WTC11 (cell line): ENCODE measurements around the gene TMEM108. TPM values are rescaled to one million over a fixed set of nuclear protein-coding genes. Genes with fewer than 3 reads are reported as not detected.

Source experiments
- ATAC-seq: fragments of 200-7000 bp; cut with Tn5 transposase; 2 replicates; pipeline ENCODE4 v1.10.0; 2021; ENCODE audit warnings: mild to moderate bottlenecking, moderate library complexity
- CTCF ChIA-PET: fragments of 300-600 bp; sonication (Branson Sonifier 250); formaldehyde crosslinking; loops from one replicate; lab custom pipeline; 2021; ENCODE audit warnings: antibody characterized with exemption; lab: Charles Lee
- POLR2A ChIA-PET: fragments of 350-600 bp; sonication (Branson Sonifier 250); formaldehyde crosslinking; loops from one replicate; lab custom pipeline; 2021; ENCODE audit warnings: antibody characterized with exemption; lab: Charles Lee
- DNase-seq: peaks from one replicate; pipeline ENCODE4 v3.0.0; 2021; ENCODE audit warnings: low spot score
- H3K27ac Mint-ChIP-seq: 2 replicates; pipeline ENCODE4 v1.8.0; 2021; ENCODE audit warnings: mixed read lengths
- H3K27me3 Mint-ChIP-seq: 2 replicates; pipeline ENCODE4 v1.8.0; 2021; ENCODE audit warnings: low read depth, mild to moderate bottlenecking, moderate library complexity, mixed read lengths
- H3K36me3 Mint-ChIP-seq: 2 replicates; pipeline ENCODE4 v1.8.0; 2021; ENCODE audit warnings: mixed read lengths
- H3K4me1 Mint-ChIP-seq: 2 replicates; pipeline ENCODE4 v1.8.0; 2022; ENCODE audit warnings: mixed read lengths
- H3K4me3 Mint-ChIP-seq: 2 replicates; pipeline ENCODE4 v1.8.0; 2021; ENCODE audit warnings: mild to moderate bottlenecking, moderate library complexity, mixed read lengths
- H3K9me3 Mint-ChIP-seq: 2 replicates; pipeline ENCODE4 v1.8.0; 2021; ENCODE audit warnings: mixed read lengths
- AR ChIP-seq: fragments of 250-450 bp; sonication (Bioruptor Pico); IDR thresholded peaks from 2 replicates; pipeline ENCODE4 v1.9.0; 2021; ENCODE audit warnings: mild to moderate bottlenecking
- ATF2 ChIP-seq: sonication (generic); formaldehyde crosslinking; IDR thresholded peaks from 2 replicates; pipeline ENCODE4 v1.8.1; 2022; ENCODE audit warnings: low read depth, missing genetic modification reagents, borderline replicate concordance
- ATF6 ChIP-seq: sonication (generic); formaldehyde crosslinking; IDR thresholded peaks from 2 replicates; pipeline ENCODE4 v1.8.1; 2023; ENCODE audit warnings: mild to moderate bottlenecking, missing genetic modification reagents
- CREM ChIP-seq: sonication (generic); formaldehyde crosslinking; IDR thresholded peaks from 2 replicates; pipeline ENCODE4 v1.8.1; 2022; ENCODE audit warnings: mild to moderate bottlenecking, missing genetic modification reagents, moderate library complexity
- E2F5 ChIP-seq: sonication (generic); formaldehyde crosslinking; IDR thresholded peaks from 2 replicates; pipeline ENCODE4 v1.8.1; 2022; ENCODE audit warnings: mild to moderate bottlenecking, moderate library complexity, missing genetic modification reagents
- ELF4 ChIP-seq: sonication (generic); formaldehyde crosslinking; IDR thresholded peaks from 2 replicates; pipeline ENCODE4 v1.8.1; 2022; ENCODE audit warnings: low read depth, mild to moderate bottlenecking, moderate library complexity, missing genetic modification reagents
- ESRRA ChIP-seq: sonication (generic); formaldehyde crosslinking; IDR thresholded peaks from 2 replicates; pipeline ENCODE4 v1.8.1; 2022; ENCODE audit warnings: mild to moderate bottlenecking, missing genetic modification reagents, borderline replicate concordance
- ETV6 ChIP-seq: sonication (generic); formaldehyde crosslinking; IDR thresholded peaks from 2 replicates; pipeline ENCODE4 v1.8.1; 2022; ENCODE audit warnings: mild to moderate bottlenecking, missing genetic modification reagents
- FOXJ3 ChIP-seq: sonication (generic); formaldehyde crosslinking; IDR thresholded peaks from 2 replicates; pipeline ENCODE4 v1.9.0; 2021; ENCODE audit warnings: missing genetic modification reagents, mild to moderate bottlenecking, borderline replicate concordance
- FOXK1 ChIP-seq: sonication (generic); formaldehyde crosslinking; IDR thresholded peaks from 2 replicates; pipeline ENCODE4 v1.8.0; 2022; ENCODE audit warnings: mild to moderate bottlenecking, moderate library complexity, missing genetic modification reagents
- FOXP4 ChIP-seq: sonication (generic); formaldehyde crosslinking; IDR thresholded peaks from 2 replicates; pipeline ENCODE4 v1.8.0; 2022; ENCODE audit warnings: mild to moderate bottlenecking, missing genetic modification reagents
- IRF1 ChIP-seq: sonication (generic); formaldehyde crosslinking; IDR thresholded peaks from 2 replicates; pipeline ENCODE4 v1.8.0; 2023; ENCODE audit warnings: missing genetic modification reagents
- IRF2 ChIP-seq: sonication (generic); formaldehyde crosslinking; IDR thresholded peaks from 2 replicates; pipeline ENCODE4 v1.8.0; 2022; ENCODE audit warnings: low read depth, missing genetic modification reagents, borderline replicate concordance
- KAT7 ChIP-seq: sonication (generic); formaldehyde crosslinking; IDR thresholded peaks from 2 replicates; pipeline ENCODE4 v1.8.1; 2023; ENCODE audit warnings: missing genetic modification reagents, mild to moderate bottlenecking, borderline replicate concordance
- NFATC4 ChIP-seq: fragments of 250-450 bp; sonication (Bioruptor Pico); IDR thresholded peaks from 2 replicates; pipeline ENCODE4 v1.9.0; 2021; ENCODE audit warnings: mild to moderate bottlenecking
- SMAD3 ChIP-seq: sonication (generic); formaldehyde crosslinking; IDR thresholded peaks from 2 replicates; pipeline ENCODE4 v1.8.0; 2022; ENCODE audit warnings: missing genetic modification reagents, mild to moderate bottlenecking, borderline replicate concordance
- TEAD4 ChIP-seq: sonication (generic); formaldehyde crosslinking; IDR thresholded peaks from 2 replicates; pipeline ENCODE4 v1.8.0; 2022; ENCODE audit warnings: mild to moderate bottlenecking, missing genetic modification reagents
- TP53 ChIP-seq: sonication (generic); formaldehyde crosslinking; IDR thresholded peaks from 2 replicates; pipeline ENCODE4 v1.8.1; 2023; ENCODE audit warnings: mild to moderate bottlenecking, missing genetic modification reagents
- USF2 ChIP-seq: sonication (generic); formaldehyde crosslinking; IDR thresholded peaks from 2 replicates; pipeline ENCODE4 v1.8.1; 2023; ENCODE audit warnings: mild to moderate bottlenecking, missing genetic modification reagents, moderate library complexity
- ZNF281 ChIP-seq: sonication (generic); formaldehyde crosslinking; IDR thresholded peaks from 2 replicates; pipeline ENCODE4 v1.8.0; 2023; ENCODE audit warnings: mild to moderate bottlenecking, missing genetic modification reagents
- ZNF671 ChIP-seq: fragments of 250-450 bp; sonication (Bioruptor Pico); IDR thresholded peaks from 2 replicates; pipeline ENCODE4 v1.8.0; 2021; ENCODE audit warnings: mild to moderate bottlenecking
- total RNA-seq: library from RNA; stranded (reverse); gene quantifications from 3 replicates; pipeline ENCODE4 v1.2.3, GENCODE V29; 2021

Gene TMEM108
- total RNA-seq, 1 experiment from 2014 or later = 14.7 TPM

GRCh38 chr3:133376810-133377209 is 338.6 kb downstream of the TMEM108 start (continued):
- TF ChIP-seq ATF6 (CRISPR knock-in tag) (no peak), AR (CRISPR knock-in tag) (no peak), TEAD4 (CRISPR knock-in tag) (no peak), E2F5 (CRISPR knock-in tag) (no peak), FOXJ3 (CRISPR knock-in tag) (no peak), ESRRA (no peak)

- Mint-ChIP-seq H3K36me3 (no peaks in the 10 kb centered on the region), H3K4me3 (no peak overlapping the region), H3K27me3 (no peaks in the 10 kb centered on the region), H3K4me1 (peaks cover 26% of the 10 kb centered on the region), H3K9me3 (no peaks in the 10 kb centered on the region; the same call in 1 of the 2 replicates), H3K27ac (no peak overlapping the region)
- ATAC-seq = peak; percentile 53
- ChIA-PET CTCF (interaction anchor here (0.7 to 3.3 kb wide), 5 partner anchors 28 to 646 kb away, joined by 3 to 19 read pairs (median 4); no protein-coding TSS in a partner anchor), POLR2A (no interaction called here)
- TF ChIP-seq ATF2 (CRISPR knock-in tag) (no peak), CREM (CRISPR knock-in tag) (no peak), NFATC4 (CRISPR knock-in tag) (no peak), USF2 (CRISPR knock-in tag) (no peak), TP53 (CRISPR knock-in tag) (no peak), IRF2 (CRISPR knock-in tag) (no peak), ZNF671 (CRISPR knock-in tag) (no peak), ZNF281 (no peak), FOXP4 (no peak), IRF1 (CRISPR knock-in tag) (no peak), SMAD3 (CRISPR knock-in tag) (no peak), E2F5 (CRISPR knock-in tag) (no peak), ESRRA (no peak), FOXK1 (no peak), ELF4 (CRISPR knock-in tag) (no peak), ETV6 (CRISPR knock-in tag) (no peak), KAT7 (no peak)
- DNase-seq = no peak
Measured at GRCh38 chr3:133377396-133377795, 339.2 kb downstream of the TMEM108 start.
